Muscle layer of duodenum (tissue), 2 donors: ENCODE results near the gene TMC1.

ENCODE experiments used
- H3K27ac ChIP-seq: one replicate; pipeline ENCODE4 v1.7.0; 2013; ENCODE audit warnings: mild to moderate bottlenecking, low read length
- H3K27me3 ChIP-seq: one replicate; pipeline ENCODE4 v1.7.0; 2013; ENCODE audit warnings: low read depth, mild to moderate bottlenecking, control low read depth, low read length
- H3K36me3 ChIP-seq, 2 donors: one replicate each; pipeline ENCODE4 v1.7.0; 2013; ENCODE audit warnings: low read length in 2 of 2, control low read depth in 1 of 2, mild to moderate bottlenecking in 1 of 2; ENCODE audit not compliant: insufficient read depth in 2 of 2, control insufficient read depth in 1 of 2
- H3K4me1 ChIP-seq, 2 donors: one replicate each; pipeline ENCODE4 v1.7.0; 2013; ENCODE audit warnings: low read length in 2 of 2, mild to moderate bottlenecking in 2 of 2, control low read depth in 1 of 2, moderate library complexity in 1 of 2; ENCODE audit not compliant: insufficient read depth in 2 of 2, control insufficient read depth in 1 of 2
- H3K4me3 ChIP-seq, 2 donors: one replicate each; pipeline ENCODE4 v1.7.0; 2013; ENCODE audit warnings: low read length in 2 of 2, low read depth in 1 of 2, mild to moderate bottlenecking in 1 of 2
- H3K9me3 ChIP-seq, 2 donors: one replicate each; pipeline ENCODE4 v1.7.0; 2013; ENCODE audit warnings: low read length in 2 of 2, control low read depth in 1 of 2, mild to moderate bottlenecking in 1 of 2; ENCODE audit not compliant: control insufficient read depth in 1 of 2
- donor health status: healthy.

TMC1 gene

GRCh38 chr9:72658703-72659102 is 137.3 kb downstream of the TMC1 start:
- Histone ChIP-seq H3K27me3 (no peaks in the 10 kb centered on the region), H3K4me3 (no peak overlapping the region), H3K27ac (no peak overlapping the region), H3K36me3 (no peaks in the 10 kb centered on the region), H3K9me3 (no peaks in the 10 kb centered on the region), H3K4me1 (no peaks in the 10 kb centered on the region)

GRCh38 chr9:72661401-72662135 is 140.2 kb downstream of the TMC1 start:
- Histone ChIP-seq H3K36me3 (no peaks in the 10 kb centered on the region), H3K27me3 (no peaks in the 10 kb centered on the region), H3K4me3 (no peak overlapping the region), H3K4me1 (no peaks in the 10 kb centered on the region), H3K9me3 (no peaks in the 10 kb centered on the region), H3K27ac (no peak overlapping the region)

GRCh38 chr9:72665421-72665820 is 144.0 kb downstream of the TMC1 start:
- Histone ChIP-seq H3K9me3 (no peaks in the 10 kb centered on the region), H3K4me1 (no peaks in the 10 kb centered on the region), H3K27me3 (no peaks in the 10 kb centered on the region), H3K27ac (no peak overlapping the region), H3K4me3 (no peak overlapping the region), H3K36me3 (no peaks in the 10 kb centered on the region)

- Histone ChIP-seq H3K27ac (no peak overlapping the region), H3K4me1 (no peaks in the 10 kb centered on the region), H3K36me3 (no peaks in the 10 kb centered on the region), H3K9me3 (no peaks in the 10 kb centered on the region), H3K4me3 (no peak overlapping the region), H3K27me3 (no peaks in the 10 kb centered on the region)
Measured at GRCh38 chr9:72667181-72667580, 145.8 kb downstream of the TMC1 start.

- Histone ChIP-seq H3K27me3 (no peaks in the 10 kb centered on the region), H3K36me3 (no peaks in the 10 kb centered on the region), H3K4me1 (no peaks in the 10 kb centered on the region), H3K27ac (no peak overlapping the region), H3K4me3 (no peak overlapping the region), H3K9me3 (no peaks in the 10 kb centered on the region)
Measured at GRCh38 chr9:72674961-72675360, 153.6 kb downstream of the TMC1 start.

GRCh38 chr9:72675586-72675985 is 154.2 kb downstream of the TMC1 start:
- Histone ChIP-seq H3K27me3 (no peaks in the 10 kb centered on the region), H3K4me1 (no peaks in the 10 kb centered on the region), H3K4me3 (no peak overlapping the region), H3K27ac (no peak overlapping the region), H3K36me3 (no peaks in the 10 kb centered on the region), H3K9me3 (no peaks in the 10 kb centered on the region)

GRCh38 chr9:72680593-72681282 is 159.3 kb downstream of the TMC1 start:
- Histone ChIP-seq H3K27ac (no peak overlapping the region), H3K36me3 (no peaks in the 10 kb centered on the region), H3K9me3 (no peaks in the 10 kb centered on the region), H3K4me3 (no peak overlapping the region), H3K4me1 (no peaks in the 10 kb centered on the region), H3K27me3 (no peaks in the 10 kb centered on the region)

GRCh38 chr9:72681283-72681630 is 159.8 kb downstream of the TMC1 start:
- H3K27me3 ChIP-seq = no peaks in the 10 kb centered on the region
- no peaks in the 10 kb centered on the region for H3K4me1 ChIP-seq
- H3K27ac ChIP-seq = no peak overlapping the region
- H3K4me3 ChIP-seq = no peak overlapping the region
- no peaks in the 10 kb centered on the region for H3K9me3 ChIP-seq
- H3K36me3 ChIP-seq = no peaks in the 10 kb centered on the region

- no peaks in the 10 kb centered on the region for H3K4me1 ChIP-seq
- H3K4me3 ChIP-seq = no peak overlapping the region
- no peaks in the 10 kb centered on the region for H3K27me3 ChIP-seq
- H3K9me3 ChIP-seq = no peaks in the 10 kb centered on the region
- H3K27ac ChIP-seq = no peak overlapping the region
- H3K36me3 ChIP-seq = no peaks in the 10 kb centered on the region
Measured at GRCh38 chr9:72684615-72685014, 163.2 kb downstream of the TMC1 start.

- Histone ChIP-seq H3K4me3 (no peak overlapping the region), H3K27ac (no peak overlapping the region), H3K9me3 (no peaks in the 10 kb centered on the region), H3K4me1 (no peaks in the 10 kb centered on the region), H3K36me3 (no peaks in the 10 kb centered on the region), H3K27me3 (no peaks in the 10 kb centered on the region)
Measured at GRCh38 chr9:72685911-72686310, 164.5 kb downstream of the TMC1 start.

- Histone ChIP-seq H3K36me3 (no peaks in the 10 kb centered on the region), H3K4me3 (no peak overlapping the region), H3K4me1 (no peaks in the 10 kb centered on the region), H3K27ac (no peak overlapping the region), H3K27me3 (no peaks in the 10 kb centered on the region), H3K9me3 (no peaks in the 10 kb centered on the region)
Measured at GRCh38 chr9:72687331-72687730, 165.9 kb downstream of the TMC1 start.

- Histone ChIP-seq H3K27ac (no peak overlapping the region), H3K9me3 (no peaks in the 10 kb centered on the region), H3K36me3 (no peaks in the 10 kb centered on the region), H3K4me3 (no peak overlapping the region), H3K27me3 (no peaks in the 10 kb centered on the region), H3K4me1 (no peaks in the 10 kb centered on the region)
Measured at GRCh38 chr9:72691671-72692070, 170.3 kb downstream of the TMC1 start.
